HepG2 (cell line): ENCODE measurements around the gene ITGB7. TPM values are rescaled to one million over a fixed set of nuclear protein-coding genes. Genes with fewer than 3 reads are reported as not detected.
A peak's percentile ranks its signal among the peaks of the same experiment; 100 is the strongest.

Experiments used
- ATAC-seq: fragments of 200-7000 bp; cut with Tn5 transposase; 3 replicates; pipeline ENCODE4 v1.9.1; 2020; ENCODE audit warnings: mild to moderate bottlenecking, moderate library complexity
- BruUV-seq: library from RNA; stranded (reverse); fragments of 400-500 nt; replicated peaks from 2 replicates; lab custom pipeline; 2021; lab: Mats Ljungman, UMichigan
- CTCF ChIA-PET: fragments of 300-600 bp; formaldehyde crosslinking; extraction: SDS; loops from one replicate; lab custom pipeline; 2021; ENCODE audit warnings: low total read pairs, inconsistent platforms, low intra/inter-chr PET ratio; lab: Yijun Ruan, JAX
- POLR2A ChIA-PET: fragments of 350-600 bp; sonication (Branson Sonifier 250); formaldehyde crosslinking; loops from one replicate; lab custom pipeline; 2020; ENCODE audit warnings: antibody characterized with exemption, inconsistent platforms; lab: Yijun Ruan, JAX
- DNase-seq: peaks from one replicate; pipeline ENCODE4 v3.0.0-alpha.2; 2015; ENCODE audit warnings: low spot score
- FAIRE-seq: peaks from 3 replicates; lab custom pipeline; 2011; peaks lifted over from hg19 to GRCh38; lab: Jason Lieb, UNC
- H2AFZ ChIP-seq: one replicate; pipeline ENCODE4 v1.6.1; 2011; ENCODE audit warnings: low read length, inconsistent platforms
- H3K27ac ChIP-seq: fragments of 300-600 bp; 3 replicates; pipeline ENCODE4 v1.8.0; 2011; ENCODE audit warnings: mixed run types, mild to moderate bottlenecking, mixed read lengths, low read length, inconsistent platforms; ENCODE audit not compliant: insufficient read depth; ENCODE audit errors: extremely low read length
- H3K27me3 ChIP-seq, 2 experiments: fragments of 200-600 bp in 1 of 2; 2 replicates in 1 of 2; 3 replicates in 1 of 2; pipeline versions ENCODE4 v1.6.0 to v1.8.0; 2011; ENCODE audit warnings: low read length in 2 of 2, mild to moderate bottlenecking in 2 of 2, moderate library complexity in 2 of 2, inconsistent platforms in 1 of 2; ENCODE audit not compliant: insufficient read depth in 2 of 2, control insufficient read depth in 1 of 2
- H3K36me3 ChIP-seq, 2 experiments: fragments of 200-600 bp in 1 of 2; replicated peaks in 1 of 2; 2 replicates in 1 of 2; 3 replicates in 1 of 2; pipeline versions ENCODE4 v1.5.1 to v1.8.0; 2011; ENCODE audit warnings: low read length in 2 of 2, inconsistent platforms in 1 of 2; ENCODE audit not compliant: insufficient read depth in 2 of 2, control insufficient read depth in 1 of 2
- H3K4me1 ChIP-seq: 2 replicates; pipeline ENCODE4 v1.5.1; 2012; ENCODE audit warnings: low read length, inconsistent platforms; ENCODE audit not compliant: insufficient read depth
- H3K4me2 ChIP-seq: 2 replicates; pipeline ENCODE4 v1.6.0; 2011; ENCODE audit warnings: low read depth, low read length, inconsistent platforms
- H3K4me3 ChIP-seq, 3 experiments: fragments of 200-600 bp in 1 of 3; sonication (generic), shearing (Covaris generic) in 1 of 3; replicated peaks in 1 of 3; 2 replicates each; pipeline ENCODE4 v1.5.1; 2011 to 2016; ENCODE audit warnings: low read length in 3 of 3, inconsistent platforms in 2 of 3, low read depth in 2 of 3, mild to moderate bottlenecking in 2 of 3, control low read depth in 1 of 3, mixed read lengths in 1 of 3; ENCODE audit not compliant: insufficient read depth in 1 of 3
- H3K79me2 ChIP-seq: one replicate; pipeline ENCODE4 v1.6.1; 2011; ENCODE audit warnings: low read length, inconsistent platforms; ENCODE audit not compliant: insufficient read depth
- H3K9ac ChIP-seq: 2 replicates; pipeline ENCODE4 v1.6.0; 2011; ENCODE audit warnings: mild to moderate bottlenecking, low read depth, low read length, inconsistent platforms; ENCODE audit not compliant: insufficient read depth
- H3K9me3 ChIP-seq: 2 replicates; pipeline ENCODE4 v1.5.1; 2012; ENCODE audit warnings: mild to moderate bottlenecking, low read length
- H4K20me1 ChIP-seq: 2 replicates; pipeline ENCODE4 v1.6.0; 2011; ENCODE audit warnings: inconsistent platforms, mild to moderate bottlenecking, low read length, moderate library complexity; ENCODE audit not compliant: insufficient read depth
- FOSL2 ChIP-seq: sonication (generic); formaldehyde crosslinking; IDR thresholded peaks from 2 replicates; pipeline ENCODE4 v1.4.0; 2020; ENCODE audit warnings: missing genetic modification reagents
- GLMP ChIP-seq: sonication (generic); formaldehyde crosslinking; IDR thresholded peaks from 2 replicates; pipeline ENCODE4 v1.9.0; 2021; ENCODE audit warnings: missing genetic modification reagents, mild to moderate bottlenecking, borderline replicate concordance
- HNRNPK ChIP-seq: fragments of 200-400 bp; formaldehyde crosslinking; IDR thresholded peaks from 2 replicates; pipeline ENCODE4 v1.6.1; 2018; ENCODE audit warnings: low read length, low read depth, moderate library complexity, mild to moderate bottlenecking; ENCODE audit not compliant: poor library complexity, severe bottlenecking
- IRF9 ChIP-seq: sonication (generic); formaldehyde crosslinking; IDR thresholded peaks from 2 replicates; pipeline ENCODE4 v1.8.0; 2022; ENCODE audit warnings: missing genetic modification reagents, mild to moderate bottlenecking, borderline replicate concordance
- PATZ1 ChIP-seq: sonication (generic); formaldehyde crosslinking; IDR thresholded peaks from 2 replicates; pipeline ENCODE4 v1.4.0; 2020; ENCODE audit warnings: missing genetic modification reagents
- ZNF264 ChIP-seq: sonication (generic); formaldehyde crosslinking; IDR thresholded peaks from 2 replicates; pipeline ENCODE4 v1.4.0; 2020; ENCODE audit warnings: missing genetic modification reagents
- ZNF777 ChIP-seq: sonication (generic); formaldehyde crosslinking; IDR thresholded peaks from 2 replicates; pipeline ENCODE4 v1.4.0; 2020; ENCODE audit warnings: missing genetic modification reagents
- ZNF883 ChIP-seq: sonication (generic); formaldehyde crosslinking; IDR thresholded peaks from 2 replicates; pipeline ENCODE4 v1.5.1; 2020; ENCODE audit warnings: mild to moderate bottlenecking, missing genetic modification reagents; ENCODE audit errors: not compliant biosample characterization
- WGBS: methylation state at CpG from one replicate; pipeline ENCODE4 v1.1.6; 2017; ENCODE audit warnings: low lambda C conversion rate; 5-methylcytosine and 5-hydroxymethylcytosine counted together
- in situ Hi-C: cut with HindIII; loops from 2 replicates; pipeline ENCODE4 v1.10.0; 2017; ENCODE audit warnings: low pct_unique_long_range_greater_than_20kb; ENCODE audit not compliant: extremely low pct_ligation_motif_present
- intact Hi-C: fragments of 100-400 bp; cut with micrococcal nuclease; formaldehyde crosslinking; loops from one replicate; pipeline ENCODE4 v1.10.0; 2022; ENCODE audit not compliant: unreplicated experiment
- polyA plus RNA-seq, 8 experiments: library from polyadenylated mRNA; depleted of rRNA in 3 of 8; stranded (reverse) in 7 of 8; unstranded in 1 of 8; fragments of >200 nt; fragmentation: Illumina TruSeq in 4 of 8; extraction: Trizol in 4 of 8; gene quantifications; 2 replicates each; pipeline versions ENCODE4 v1.2.1 to v1.2.3, GENCODE V29; 2011 to 2016; ENCODE audit warnings: low read depth in 4 of 8, missing spikeins in 1 of 8, mixed read lengths in 1 of 8; ENCODE audit not compliant: insufficient read depth in 1 of 8
- total RNA-seq, 5 experiments: library from RNA; depleted of rRNA; stranded (reverse); fragments of >200 nt; fragmentation: Illumina TruSeq; extraction: Trizol; gene quantifications; 2 replicates each; pipeline ENCODE4 v1.2.3, GENCODE V29; 2016; ENCODE audit warnings: low read depth in 1 of 5
- TF ChIP-seq, protein P1 (sequence below): sonication (generic); formaldehyde crosslinking; IDR thresholded peaks from 2 replicates; pipeline ENCODE4 v1.4.0; 2020; ENCODE audit warnings: missing genetic modification reagents, borderline replicate concordance

The ITGB7 gene
- total and polyA plus RNA-seq, 2 of the 13 experiments (the other 11 are each of a cell fraction or from before 2014, with no cell fraction given) = 0.16 to 0.18 TPM

DNA sequence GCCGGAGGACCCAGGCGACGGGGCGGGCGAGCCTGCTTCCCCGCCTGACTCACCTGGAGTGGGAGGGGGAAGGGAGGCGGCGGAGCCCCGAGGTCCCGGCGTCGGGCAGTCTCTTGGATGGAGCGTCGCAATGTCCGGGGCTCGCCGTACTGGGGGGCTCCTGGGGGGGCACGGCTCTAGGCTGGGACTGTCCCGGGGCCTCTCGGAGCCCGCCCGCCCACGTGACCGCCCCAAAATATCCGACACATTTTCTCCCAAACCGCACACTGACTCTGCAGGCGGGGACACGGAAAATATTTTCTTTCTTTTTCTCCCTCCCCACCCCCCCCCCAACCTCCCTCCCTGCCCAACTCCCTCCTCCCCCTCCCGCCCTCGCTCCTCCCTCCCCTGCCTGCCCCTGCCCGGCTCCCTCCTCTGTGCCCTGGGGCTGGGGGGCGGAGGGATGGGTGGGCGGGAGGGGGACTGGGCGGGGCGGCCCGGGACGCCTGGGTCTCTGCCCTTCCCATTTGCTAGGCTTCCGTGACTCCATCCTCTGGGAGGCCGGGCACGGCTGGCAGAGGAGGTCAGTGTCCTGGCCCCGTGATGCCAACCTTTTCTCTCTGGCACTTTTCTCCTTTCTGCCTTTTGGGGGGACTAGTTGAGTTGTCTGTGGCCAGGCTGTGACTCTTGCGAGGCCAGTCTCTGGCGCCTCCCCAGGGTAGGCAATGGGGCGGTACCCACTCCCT, 25.0 kb upstream of the ITGB7 start, which contains the start of gene RARG:
RARG (minus strand) TSS at position 289 of the 725 bp plus-strand sequence. CDS start 4,664 bp downstream, outside the sequence.
- H3K79me2 ChIP-seq = no peaks in the 10 kb centered on the region

More for the DNA sequence above, 25.0 kb upstream of the ITGB7 start, which contains the start of gene RARG:
- H2AFZ ChIP-seq = no peak within 1 kb of the TSS
- no peak for FAIRE-seq
- TF ChIP-seq IRF9 (CRISPR knock-in tag) = no peak
- peak; percentile 33; the same call in 1 of the 2 replicates for TF ChIP-seq PATZ1 (CRISPR knock-in tag)
- 0 out of 2 replicates have a peak, but pooled peaks have one; percentile 26 for TF ChIP-seq FOSL2
- TF ChIP-seq, protein P1, sequence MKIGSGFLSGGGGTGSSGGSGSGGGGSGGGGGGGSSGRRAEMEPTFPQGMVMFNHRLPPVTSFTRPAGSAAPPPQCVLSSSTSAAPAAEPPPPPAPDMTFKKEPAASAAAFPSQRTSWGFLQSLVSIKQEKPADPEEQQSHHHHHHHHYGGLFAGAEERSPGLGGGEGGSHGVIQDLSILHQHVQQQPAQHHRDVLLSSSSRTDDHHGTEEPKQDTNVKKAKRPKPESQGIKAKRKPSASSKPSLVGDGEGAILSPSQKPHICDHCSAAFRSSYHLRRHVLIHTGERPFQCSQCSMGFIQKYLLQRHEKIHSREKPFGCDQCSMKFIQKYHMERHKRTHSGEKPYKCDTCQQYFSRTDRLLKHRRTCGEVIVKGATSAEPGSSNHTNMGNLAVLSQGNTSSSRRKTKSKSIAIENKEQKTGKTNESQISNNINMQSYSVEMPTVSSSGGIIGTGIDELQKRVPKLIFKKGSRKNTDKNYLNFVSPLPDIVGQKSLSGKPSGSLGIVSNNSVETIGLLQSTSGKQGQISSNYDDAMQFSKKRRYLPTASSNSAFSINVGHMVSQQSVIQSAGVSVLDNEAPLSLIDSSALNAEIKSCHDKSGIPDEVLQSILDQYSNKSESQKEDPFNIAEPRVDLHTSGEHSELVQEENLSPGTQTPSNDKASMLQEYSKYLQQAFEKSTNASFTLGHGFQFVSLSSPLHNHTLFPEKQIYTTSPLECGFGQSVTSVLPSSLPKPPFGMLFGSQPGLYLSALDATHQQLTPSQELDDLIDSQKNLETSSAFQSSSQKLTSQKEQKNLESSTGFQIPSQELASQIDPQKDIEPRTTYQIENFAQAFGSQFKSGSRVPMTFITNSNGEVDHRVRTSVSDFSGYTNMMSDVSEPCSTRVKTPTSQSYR (CRISPR knock-in tag) = peak; percentile 27; the same call in 1 of the 2 replicates
- no peak for TF ChIP-seq GLMP
- no peak for TF ChIP-seq ZNF883 (CRISPR knock-in tag)
- peak; percentile 49; the same call in 1 of the 2 replicates for TF ChIP-seq ZNF777 (CRISPR knock-in tag)
- no peak for TF ChIP-seq ZNF264 (CRISPR knock-in tag)
- peak; percentile 29 for TF ChIP-seq HNRNPK
- TF ChIP-seq, all 625 proteins: peak for 5
- Histone ChIP-seq H3K4me3 (peak within 1 kb of the TSS in 1 of 3 experiments; percentile 37; a peak in 2 of 6 replicates), H3K9me3 (no peaks in the 10 kb centered on the region), H3K27me3 (peaks cover 10 to 63% of the 10 kb centered on the region in 2 experiments), H3K4me1 (peaks cover 38% of the 10 kb centered on the region), H4K20me1 (no peaks in the 10 kb centered on the region), H3K27ac (no peak within 1 kb of the TSS), H3K36me3 (no peaks in the 10 kb centered on the region), H3K9ac (no peak within 1 kb of the TSS), H3K4me2 (peak within 1 kb of the TSS; percentile 42)
- peak; percentile 11 for ATAC-seq
- intact Hi-C loops (no loop called here), in situ Hi-C loops (no loop called here)
- ChIA-PET POLR2A (interaction anchor here (2.5 kb wide), 1 partner anchor 11 kb away, joined by 7 read pairs; no protein-coding TSS in a partner anchor), CTCF (no interaction called here)
- DNase-seq = no peak
- no TSS peak for BruUV-seq
- WGBS = 4% methylated on average over 22 of the region's 44 CpGs
